Glomerular visceral epithelial cell (primary cell): ENCODE measurements around the gene UBQLN4.
"Not testable (repeated sequence)": the region's sequence is repeated elsewhere in the genome, so short reads cannot be mapped to it uniquely, and the experiment has no call there.

Experiments used
- DNase-seq: peaks from one replicate; pipeline ENCODE4 v3.0.0-alpha.2; 2016; ENCODE audit errors: extremely low spot score

UBQLN4 gene

GRCh38 chr1:156060937-156061636 lies 7.5 kb upstream of the UBQLN4 start, which contains the start of gene RAB25:
Gene RAB25, plus strand, starts transcription at chr1:156061160. Its CDS starts 241 bp downstream, at chr1:156061401.
- no peak for DNase-seq

- DNase-seq: no peak
Measured at GRCh38 chr1:156056326-156056849, 2.8 kb upstream of the UBQLN4 start.

- DNase-seq: no peak
Measured at GRCh38 chr1:156055281-156056048, 1.9 kb upstream of the UBQLN4 start.

- peak; percentile 97 for DNase-seq
Measured at GRCh38 chr1:156054500-156055280, 1.1 kb upstream of the UBQLN4 start, which contains the start of gene LAMTOR2. Gene LAMTOR2, plus strand, starts transcription at chr1:156054782. Its CDS starts 108 bp downstream, at chr1:156054890.

DNA sequence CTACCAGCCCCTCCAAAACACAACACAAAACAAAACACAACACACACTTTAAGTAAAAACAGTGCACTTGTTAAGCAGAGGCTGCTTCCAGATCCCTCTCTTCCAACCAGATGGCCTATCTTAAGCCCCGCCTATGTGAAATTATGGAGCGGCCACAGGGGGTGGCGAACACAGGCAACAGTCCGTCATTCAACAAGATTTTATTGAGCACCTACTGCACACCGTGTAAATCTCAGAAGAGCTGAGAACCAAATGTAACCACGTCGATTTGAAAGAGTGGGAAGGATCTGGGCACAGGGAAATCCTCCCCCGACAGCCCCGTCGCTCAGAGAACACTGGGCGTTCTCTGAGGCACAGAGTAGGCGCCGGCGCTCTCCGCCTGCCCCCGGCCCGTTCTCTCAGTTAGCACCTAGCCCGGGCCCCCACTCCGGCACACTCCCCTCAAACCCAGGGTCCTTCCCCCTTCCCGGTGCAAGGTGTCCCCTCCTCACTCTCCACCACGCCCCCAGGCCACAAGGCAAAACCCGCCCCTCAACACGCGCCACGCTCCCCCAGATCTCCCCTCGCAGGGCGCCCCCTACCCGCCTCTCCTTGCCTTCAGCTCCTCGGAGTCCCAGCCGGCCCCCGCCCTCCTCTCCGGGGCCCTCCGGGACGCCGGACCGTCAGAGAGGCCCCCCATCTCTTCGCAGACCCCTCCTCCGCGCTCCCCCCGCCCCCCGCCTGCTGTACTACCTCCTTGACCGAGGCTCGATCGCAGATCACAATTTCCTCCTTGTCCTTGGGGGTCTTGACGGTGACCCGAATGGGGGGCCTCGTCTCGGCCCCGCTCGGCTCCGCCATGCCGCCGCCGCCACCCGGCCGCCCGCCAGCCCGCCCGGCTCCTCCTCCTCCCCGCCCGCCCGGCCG lies 483 bp downstream of the UBQLN4 start:
- peak; percentile 60 for DNase-seq

DNA sequence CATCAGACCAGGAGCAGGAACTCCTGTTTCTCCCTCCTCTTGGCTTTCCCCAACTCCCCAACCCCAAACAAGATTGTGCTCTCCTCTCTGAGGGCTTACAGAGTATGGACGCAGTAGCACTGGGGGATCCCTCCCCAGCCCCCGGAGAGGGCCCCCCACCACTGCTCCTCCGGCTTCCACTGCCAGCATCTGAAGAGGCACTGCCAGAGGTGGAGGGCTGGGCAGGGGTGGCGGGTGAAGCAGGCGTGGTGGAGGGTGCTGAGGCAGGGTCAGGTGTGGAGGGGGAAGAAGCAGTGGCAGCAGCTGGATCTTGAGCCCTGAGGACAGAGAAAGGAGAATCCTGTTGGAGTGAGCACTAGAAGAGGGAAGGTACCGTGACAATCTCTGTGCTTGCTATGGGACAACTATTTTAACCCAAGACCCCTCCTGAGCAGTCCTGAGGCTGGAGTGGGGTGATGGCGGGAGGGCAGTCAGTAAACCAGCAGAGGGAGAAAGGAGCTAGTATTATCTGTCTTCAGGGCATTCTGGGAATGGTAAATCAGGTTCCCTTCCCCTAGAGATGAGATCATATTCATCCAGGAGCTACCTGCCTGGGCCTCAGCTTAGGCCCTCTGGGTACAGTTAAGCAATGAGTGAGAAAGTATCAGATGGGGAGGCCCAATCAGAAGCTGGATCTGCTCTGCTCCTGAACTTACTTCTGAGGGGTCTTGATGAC lies 2.4 kb downstream of the UBQLN4 start:
- no peak for DNase-seq

DNA sequence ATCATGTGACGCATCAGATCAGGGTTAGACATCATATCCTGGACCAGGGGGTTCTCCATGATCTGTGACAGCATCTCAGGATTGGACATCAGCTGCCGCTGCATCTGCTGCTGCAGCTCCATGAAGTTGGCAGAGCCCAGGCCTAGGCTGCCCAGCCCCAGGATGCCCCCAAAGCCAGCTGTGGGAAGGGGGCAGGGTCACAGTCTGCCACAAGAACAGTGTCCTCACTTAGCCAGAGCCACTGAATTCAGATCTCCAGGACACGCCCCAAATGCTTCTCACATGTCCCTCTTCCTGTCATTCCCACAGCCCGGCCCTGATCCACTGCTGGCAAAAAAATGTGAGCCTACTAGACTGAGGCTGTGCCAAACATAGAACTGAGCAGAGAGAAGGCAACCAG lies 3.2 kb downstream of the UBQLN4 start:
- DNase-seq: no peak

DNA sequence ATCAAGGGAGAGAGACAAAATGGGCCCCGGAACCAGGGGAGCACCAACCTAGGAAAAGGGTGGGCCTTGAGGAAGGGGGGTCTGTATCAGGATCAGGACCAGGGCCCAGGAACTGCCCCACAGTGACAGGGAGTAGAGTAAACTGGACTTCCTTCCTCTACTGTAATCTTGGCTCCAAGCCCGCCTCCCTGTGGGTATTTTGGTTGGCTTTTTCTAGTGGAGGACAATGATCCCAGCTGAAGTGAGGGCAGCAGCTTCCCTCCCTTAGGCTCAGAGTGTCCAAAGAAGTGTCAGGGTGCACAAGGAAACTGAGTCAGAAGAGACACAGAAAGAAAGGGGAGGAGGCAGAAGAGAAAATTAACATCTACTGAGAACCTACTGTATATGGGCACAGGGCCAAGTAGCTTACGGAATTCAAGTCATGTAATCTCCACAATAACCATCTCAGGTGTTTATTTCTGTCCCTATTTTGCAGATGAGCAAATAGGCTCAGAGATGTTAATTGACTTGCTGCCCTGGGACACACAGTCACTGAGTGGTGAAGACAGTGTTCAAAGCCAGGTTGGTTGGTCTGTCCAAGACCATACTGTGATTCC lies 4.8 kb downstream of the UBQLN4 start:
- no peak for DNase-seq

DNA sequence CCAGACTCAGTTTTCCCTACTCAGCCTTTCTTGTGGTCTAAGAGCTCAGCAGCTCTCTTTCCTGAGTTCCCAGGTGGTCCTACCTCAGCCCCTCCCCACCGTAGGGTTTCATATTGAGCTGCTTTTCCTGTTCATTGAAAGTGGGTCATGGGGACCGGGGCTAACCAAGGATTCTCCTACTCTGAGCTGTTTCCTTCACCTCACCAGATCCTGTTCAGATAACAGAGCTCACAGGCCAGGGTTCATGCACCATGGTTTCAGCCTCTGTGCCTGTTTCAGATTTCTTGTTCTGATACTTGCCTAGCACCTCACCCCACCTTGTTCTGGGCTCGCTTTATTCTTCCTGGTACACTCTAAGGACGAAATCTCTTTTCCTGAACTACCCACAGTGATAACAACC lies 8.5 kb downstream of the UBQLN4 start:
- DNase-seq: no peak

DNA sequence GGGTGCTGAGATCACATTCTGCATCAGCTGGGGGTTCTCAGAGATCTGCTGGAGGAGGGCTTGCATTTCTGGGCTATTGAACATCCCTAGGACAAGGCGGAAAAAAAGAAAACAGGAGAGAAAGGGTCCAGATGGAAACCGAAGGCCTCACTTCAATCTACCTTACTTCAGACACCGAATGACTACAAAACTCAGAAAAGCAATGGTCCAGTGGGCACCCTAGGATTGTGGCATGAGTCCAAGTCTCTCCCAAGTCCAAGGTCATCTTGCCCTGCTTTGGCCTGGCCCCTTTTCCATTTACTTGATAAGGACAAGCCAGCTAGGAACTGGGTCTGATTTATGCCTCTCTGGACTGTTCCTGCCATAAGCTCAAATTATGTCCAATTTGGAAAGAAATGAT lies 10.8 kb downstream of the UBQLN4 start:
- DNase-seq: no peak

- not testable (repeated sequence) for DNase-seq
Measured at GRCh38 chr1:156034991-156035390, 18.6 kb downstream of the UBQLN4 start.

DNA sequence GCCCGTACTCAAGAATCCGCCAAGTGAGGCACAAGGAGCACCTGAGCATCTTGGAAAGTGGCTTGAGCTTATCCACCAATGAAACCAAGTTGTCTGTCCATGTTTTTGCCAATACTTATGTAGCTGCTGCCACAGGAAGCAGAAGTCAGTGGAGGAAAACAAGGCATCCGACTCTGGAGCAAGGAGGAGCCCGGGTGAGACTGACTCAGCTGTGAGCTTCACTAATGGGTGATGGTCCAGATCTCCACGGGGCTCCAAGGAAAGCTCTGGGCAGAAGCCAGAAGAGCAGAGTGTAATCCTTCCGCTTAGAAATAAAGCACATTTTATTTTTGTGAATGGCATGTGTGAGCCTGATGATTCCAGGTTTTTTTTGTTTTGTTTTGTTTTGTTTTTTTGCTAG lies 20.6 kb downstream of the UBQLN4 start:
- DNase-seq: no peak

DNA sequence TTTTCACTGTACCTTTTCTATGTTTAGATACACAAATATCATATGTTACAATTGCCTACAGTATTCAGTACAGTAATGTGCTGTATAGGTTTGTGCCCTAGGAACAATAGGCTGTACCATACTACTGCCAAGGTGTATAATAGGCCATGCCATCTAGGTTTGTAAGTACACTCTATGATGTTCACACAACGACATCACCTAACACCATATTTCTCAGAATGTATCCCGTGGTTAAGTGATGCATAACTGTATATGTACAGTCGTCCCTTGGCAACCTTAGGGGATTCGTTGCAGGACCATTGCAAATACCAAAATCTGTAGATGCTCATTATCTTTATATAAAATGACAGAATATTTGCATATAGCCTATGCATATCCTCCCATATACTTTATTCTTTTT lies 27.0 kb downstream of the UBQLN4 start:
- DNase-seq: no peak

DNA sequence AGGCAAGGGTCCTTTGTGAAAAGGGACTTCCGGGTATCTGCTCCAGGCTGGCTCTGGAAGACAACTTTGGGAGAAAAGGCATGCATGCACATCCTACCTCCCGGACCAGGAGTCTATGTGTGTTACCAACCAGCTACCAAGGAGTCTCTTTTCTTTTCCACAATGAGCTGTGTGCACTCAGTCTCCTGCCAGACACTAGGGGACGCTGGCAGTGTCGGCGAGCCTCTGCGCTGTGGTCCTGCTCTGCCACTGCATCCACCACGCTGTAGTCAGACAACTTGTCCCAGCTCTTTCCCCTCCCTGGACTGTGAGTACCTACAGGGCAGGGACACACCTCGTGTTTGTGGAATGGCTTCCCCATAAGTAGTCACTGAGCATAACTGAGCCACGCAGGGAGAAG lies 27.7 kb downstream of the UBQLN4 start:
- peak; percentile 45 for DNase-seq

DNA sequence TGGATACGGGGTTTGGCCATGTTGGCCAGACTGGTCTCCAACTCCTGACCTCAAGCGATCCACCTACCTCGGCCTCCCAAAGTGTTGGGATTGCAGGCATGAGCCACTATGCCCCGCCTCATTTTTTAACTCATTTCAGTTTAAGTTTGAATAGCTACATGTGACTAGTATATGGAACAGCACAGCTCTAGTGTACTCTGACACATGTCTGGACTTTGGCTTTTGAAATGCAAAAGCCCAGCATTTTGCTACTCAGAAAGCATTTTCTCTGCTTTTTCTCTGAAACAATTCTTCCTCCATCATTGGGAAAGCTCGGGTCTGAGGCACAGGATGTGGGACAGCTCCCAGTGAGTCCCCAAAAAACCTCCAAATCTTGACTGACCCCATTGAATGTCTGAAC lies 28.8 kb downstream of the UBQLN4 start:
- DNase-seq: no peak

GRCh38 chr1:156021954-156022353 lies 31.6 kb downstream of the UBQLN4 start:
- DNase-seq: no peak

- DNase-seq: no peak
Measured at GRCh38 chr1:156021093-156021428, 32.5 kb downstream of the UBQLN4 start.

DNA sequence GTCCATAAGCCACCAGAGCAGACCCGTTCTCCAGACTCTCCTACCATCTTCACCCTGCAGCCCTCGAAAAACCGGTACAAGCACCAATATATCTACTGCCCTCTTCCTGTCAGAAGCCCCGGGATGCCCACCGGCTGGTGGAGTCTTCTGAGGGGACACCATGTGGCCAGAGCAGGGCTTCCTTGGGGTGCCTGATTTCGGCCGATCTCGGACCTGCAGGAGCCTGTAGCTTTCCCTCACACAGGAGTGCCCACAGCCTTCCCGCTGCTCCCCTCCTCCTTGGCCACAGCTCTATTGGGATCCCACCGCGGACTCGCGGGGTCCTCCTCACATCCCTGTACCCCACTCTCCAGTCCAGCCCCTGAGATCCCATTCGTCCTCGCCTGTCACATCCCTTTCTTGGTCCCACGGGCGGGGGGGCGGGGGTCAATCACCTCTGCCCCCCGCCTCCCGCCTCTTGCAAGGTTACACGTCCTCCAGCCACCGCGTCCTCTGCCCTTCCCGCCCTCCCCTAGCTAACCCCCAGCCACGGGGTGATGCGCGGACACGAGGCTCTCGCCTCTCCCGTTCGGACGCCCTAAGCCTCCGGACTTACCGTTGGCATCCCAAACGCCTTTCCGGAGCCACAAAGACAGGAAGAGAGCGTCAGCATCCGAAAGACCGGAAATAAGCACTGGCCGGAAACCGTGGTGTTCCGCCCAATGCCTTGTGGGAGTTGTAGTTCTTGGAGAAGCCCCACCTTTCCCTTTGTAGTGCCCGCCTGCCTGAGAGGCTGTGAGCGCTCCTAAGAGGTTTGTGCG lies 33.1 kb downstream of the UBQLN4 start, which contains the start of gene SSR2:
SSR2 (minus strand) TSS at position 659 of the 800 bp plus-strand sequence. CDS start 784 bp downstream, outside the sequence.
- peak; percentile 87 for DNase-seq

GRCh38 chr1:156019946-156020292 lies 33.7 kb downstream of the UBQLN4 start:
- no peak for DNase-seq
